Stomach (tissue), 4 donors: Measurements from ENCODE around the gene SEC14L3.

Experiments
- EP300 ChIP-seq: sonication (generic); formaldehyde crosslinking; IDR thresholded peaks from one replicate; pipeline ENCODE4 v1.6.1; 2017; ENCODE audit warnings: antibody characterized with exemption
- POLR2A ChIP-seq, 4 donors: fragments of 450-650 bp; IDR thresholded peaks; one replicate each; pipeline ENCODE4 v1.6.1; 2016; ENCODE audit warnings: antibody characterized with exemption in 4 of 4, control low read depth in 2 of 4, mild to moderate bottlenecking in 1 of 4, moderate library complexity in 1 of 4
- TF ChIP-seq, protein P1 (sequence below), 7 experiments: fragments of 450-650 bp in 4 of 7; fragments of 200-600 bp in 3 of 7; sonication (generic) in 3 of 7; IDR thresholded peaks; one replicate each; pipeline ENCODE4 v1.5.1; 2016 to 2019; ENCODE audit warnings: antibody characterized with exemption in 7 of 7, control low read depth in 2 of 7, mild to moderate bottlenecking in 1 of 7

DNA sequence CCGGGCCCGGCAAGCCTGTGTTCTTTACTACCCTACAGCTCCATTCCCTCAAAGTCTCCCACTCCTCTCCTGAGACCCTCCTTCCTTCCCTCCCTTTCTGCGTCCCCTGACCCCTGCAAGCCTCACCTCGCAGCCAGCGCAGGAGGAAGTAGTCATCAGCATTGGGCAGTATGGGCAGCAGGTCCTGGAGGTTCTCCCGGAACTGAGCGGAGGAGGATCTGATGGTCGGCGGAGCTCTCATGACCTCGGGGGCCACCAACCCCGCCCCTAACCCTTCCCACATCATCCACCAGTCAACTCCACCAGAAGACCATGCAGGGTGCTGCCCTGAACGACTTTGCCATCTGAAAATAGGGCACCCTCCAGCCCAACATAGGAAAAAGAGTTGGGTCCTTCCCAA lies 31.7 kb upstream of the SEC14L3 start:
- TF ChIP-seq POLR2A (IDR thresholded peaks at IDR 0.05): no peak
- TF ChIP-seq, protein P1, sequence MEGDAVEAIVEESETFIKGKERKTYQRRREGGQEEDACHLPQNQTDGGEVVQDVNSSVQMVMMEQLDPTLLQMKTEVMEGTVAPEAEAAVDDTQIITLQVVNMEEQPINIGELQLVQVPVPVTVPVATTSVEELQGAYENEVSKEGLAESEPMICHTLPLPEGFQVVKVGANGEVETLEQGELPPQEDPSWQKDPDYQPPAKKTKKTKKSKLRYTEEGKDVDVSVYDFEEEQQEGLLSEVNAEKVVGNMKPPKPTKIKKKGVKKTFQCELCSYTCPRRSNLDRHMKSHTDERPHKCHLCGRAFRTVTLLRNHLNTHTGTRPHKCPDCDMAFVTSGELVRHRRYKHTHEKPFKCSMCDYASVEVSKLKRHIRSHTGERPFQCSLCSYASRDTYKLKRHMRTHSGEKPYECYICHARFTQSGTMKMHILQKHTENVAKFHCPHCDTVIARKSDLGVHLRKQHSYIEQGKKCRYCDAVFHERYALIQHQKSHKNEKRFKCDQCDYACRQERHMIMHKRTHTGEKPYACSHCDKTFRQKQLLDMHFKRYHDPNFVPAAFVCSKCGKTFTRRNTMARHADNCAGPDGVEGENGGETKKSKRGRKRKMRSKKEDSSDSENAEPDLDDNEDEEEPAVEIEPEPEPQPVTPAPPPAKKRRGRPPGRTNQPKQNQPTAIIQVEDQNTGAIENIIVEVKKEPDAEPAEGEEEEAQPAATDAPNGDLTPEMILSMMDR (IDR thresholded peaks at IDR 0.05): no peak
- no peak for TF ChIP-seq EP300
